B cell (primary cell): ENCODE results near the gene MAMLD1. TPM values are rescaled to one million over a fixed set of nuclear protein-coding genes. Genes with fewer than 3 reads are reported as not detected.

ENCODE experiments used
- ATAC-seq: fragments of 200-7000 bp; cut with Tn5 transposase; one replicate; pipeline ENCODE4 v1.10.0; 2021; ENCODE audit warnings: low read depth, mild to moderate bottlenecking, moderate number of reproducible peaks, moderate library complexity
- CTCF ChIA-PET: fragments of 350-600 bp; sonication (Branson Sonifier 250); formaldehyde crosslinking; loops from one replicate; lab custom pipeline; 2021; ENCODE audit warnings: antibody characterized with exemption, inconsistent platforms; lab: Charles Lee
- POLR2A ChIA-PET: fragments of 350-600 bp; sonication (Branson Sonifier 250); formaldehyde crosslinking; loops from one replicate; lab custom pipeline; 2021; ENCODE audit warnings: antibody characterized with exemption; lab: Charles Lee
- DNase-seq: peaks from one replicate; pipeline ENCODE4 v3.0.0; 2013
- H2AFZ ChIP-seq: 2 replicates; pipeline ENCODE4 v1.6.1; 2012; ENCODE audit warnings: mild to moderate bottlenecking, low read depth, low read length; ENCODE audit not compliant: insufficient read depth, poor library complexity, severe bottlenecking
- H3K27ac ChIP-seq, 2 donors: 1 replicate in 1 of 2; 2 replicates in 1 of 2; pipeline ENCODE4 v1.5.1; 2012 to 2013; ENCODE audit warnings: low read length in 2 of 2, mild to moderate bottlenecking in 2 of 2, moderate library complexity in 1 of 2
- H3K27me3 ChIP-seq, 4 experiments: fragments of 200-600 bp in 1 of 4; sonication (generic) in 1 of 4; replicated peaks in 1 of 4; 1 replicate in 2 of 4; 2 replicates in 2 of 4; pipeline versions ENCODE4 v1.6.1 to v1.7.0; 2013 to 2016; ENCODE audit warnings: low read length in 3 of 4, mild to moderate bottlenecking in 2 of 4, mixed read lengths in 1 of 4, moderate library complexity in 1 of 4; ENCODE audit not compliant: insufficient read depth in 4 of 4, control insufficient read depth in 3 of 4; ENCODE audit errors: control extremely low read depth in 1 of 4
- H3K36me3 ChIP-seq, 2 experiments: replicated peaks in 1 of 2; 1 replicate in 1 of 2; 2 replicates in 1 of 2; pipeline versions ENCODE4 v1.6.1 to v1.7.1; 2013; ENCODE audit warnings: low read length in 1 of 2; ENCODE audit not compliant: insufficient read depth in 2 of 2, control insufficient read depth in 1 of 2; ENCODE audit errors: control extremely low read depth in 1 of 2, extremely low read depth in 1 of 2
- H3K4me1 ChIP-seq, 2 donors: fragments of 200-600 bp in 1 of 2; sonication (generic) in 1 of 2; 1 replicate in 1 of 2; 2 replicates in 1 of 2; pipeline versions ENCODE4 v1.5.1 to v1.6.1; 2013 to 2017; ENCODE audit warnings: low read length in 2 of 2; ENCODE audit not compliant: control insufficient read depth in 2 of 2, insufficient read depth in 2 of 2
- H3K4me2 ChIP-seq: replicated peaks from 2 replicates; pipeline ENCODE3; 2012; ENCODE audit warnings: mild to moderate bottlenecking, low read depth, low read length; ENCODE audit not compliant: poor library complexity, severe bottlenecking
- H3K4me3 ChIP-seq, 5 experiments: fragments of 200-600 bp in 1 of 5; sonication (generic) in 1 of 5; 1 replicate in 3 of 5; 2 replicates in 2 of 5; pipeline versions ENCODE4 v1.5.1 to v1.7.0; 2011 to 2016; ENCODE audit warnings: low read length in 4 of 5, mild to moderate bottlenecking in 4 of 5, low read depth in 2 of 5, control low read depth in 1 of 5, moderate library complexity in 1 of 5; ENCODE audit not compliant: insufficient read depth in 1 of 5; ENCODE audit errors: control extremely low read depth in 1 of 5, extremely low read depth in 1 of 5
- H3K79me2 ChIP-seq: fragments of 200-600 bp; sonication (generic); one replicate; pipeline ENCODE4 v1.6.0; 2016; ENCODE audit warnings: low read length; ENCODE audit not compliant: control insufficient read depth, insufficient read depth
- H3K9ac ChIP-seq: fragments of 200-600 bp; sonication (generic); 2 replicates; pipeline ENCODE4 v1.6.1; 2017; ENCODE audit warnings: mild to moderate bottlenecking, low read length, moderate library complexity
- H3K9me3 ChIP-seq, 3 donors: one replicate each; pipeline versions ENCODE4 v1.6.1 to v1.7.1; 2013; ENCODE audit warnings: low read length in 2 of 3; ENCODE audit not compliant: control insufficient read depth in 2 of 3, insufficient read depth in 1 of 3; ENCODE audit errors: control extremely low read depth in 1 of 3
- H4K20me1 ChIP-seq: 2 replicates; pipeline ENCODE4 v1.6.0; 2012; ENCODE audit warnings: mild to moderate bottlenecking, low read length; ENCODE audit not compliant: insufficient read depth, control insufficient read depth, poor library complexity, severe bottlenecking
- H3K27ac Mint-ChIP-seq: one replicate; pipeline ENCODE4 v1.8.0; 2021; ENCODE audit warnings: mixed read lengths
- H3K27me3 Mint-ChIP-seq: one replicate; pipeline ENCODE4 v1.8.0; 2021; ENCODE audit warnings: mixed read lengths
- H3K4me1 Mint-ChIP-seq: one replicate; pipeline ENCODE4 v1.8.0; 2021; ENCODE audit warnings: mixed read lengths
- H3K4me3 Mint-ChIP-seq: one replicate; pipeline ENCODE4 v1.8.0; 2021; ENCODE audit warnings: mixed read lengths
- H3K9me3 Mint-ChIP-seq: one replicate; pipeline ENCODE4 v1.8.0; 2022; ENCODE audit warnings: mixed read lengths; ENCODE audit not compliant: insufficient read depth
- EZH2 ChIP-seq: IDR thresholded peaks from 2 replicates; pipeline ENCODE4 v1.6.1; 2012; ENCODE audit warnings: borderline replicate concordance, low read depth, mild to moderate bottlenecking, moderate library complexity, low read length; ENCODE audit not compliant: insufficient read depth, poor library complexity, severe bottlenecking
- WGBS: methylation state at CpG from one replicate; pipeline ENCODE4 v1.1.5; 2013; ENCODE audit warnings: missing lambda C conversion rate; ENCODE audit not compliant: insufficient coverage; 5-methylcytosine and 5-hydroxymethylcytosine counted together
- intact Hi-C: fragments of 100-400 bp; cut with micrococcal nuclease; formaldehyde crosslinking; loops from one replicate; pipeline ENCODE4 v1.10.0; 2022
- polyA plus RNA-seq: library from polyadenylated mRNA; depleted of rRNA; stranded (reverse); fragments of >200 nt; gene quantifications from 2 replicates; pipeline ENCODE4 v1.2.3, GENCODE V29; 2012
- total RNA-seq, 2 donors: library from RNA; stranded (reverse); fragments of 120-200 nt in 1 of 2; gene quantifications; 1 replicate in 1 of 2; 2 replicates in 1 of 2; pipeline versions ENCODE4 v1.2.3 to v1.2.4, GENCODE V29; 2013 to 2022
- TF ChIP-seq, protein P1 (sequence below): fragments of 200-600 bp; IDR thresholded peaks from one replicate; pipeline ENCODE4 v1.8.0; 2022; ENCODE audit warnings: antibody characterized with exemption, mild to moderate bottlenecking

The MAMLD1 gene
- total and polyA plus RNA-seq, 2 donors (not counting 1 experiment from before 2014, with no cell fraction given), result 1.4 to 1.9 TPM

DNA sequence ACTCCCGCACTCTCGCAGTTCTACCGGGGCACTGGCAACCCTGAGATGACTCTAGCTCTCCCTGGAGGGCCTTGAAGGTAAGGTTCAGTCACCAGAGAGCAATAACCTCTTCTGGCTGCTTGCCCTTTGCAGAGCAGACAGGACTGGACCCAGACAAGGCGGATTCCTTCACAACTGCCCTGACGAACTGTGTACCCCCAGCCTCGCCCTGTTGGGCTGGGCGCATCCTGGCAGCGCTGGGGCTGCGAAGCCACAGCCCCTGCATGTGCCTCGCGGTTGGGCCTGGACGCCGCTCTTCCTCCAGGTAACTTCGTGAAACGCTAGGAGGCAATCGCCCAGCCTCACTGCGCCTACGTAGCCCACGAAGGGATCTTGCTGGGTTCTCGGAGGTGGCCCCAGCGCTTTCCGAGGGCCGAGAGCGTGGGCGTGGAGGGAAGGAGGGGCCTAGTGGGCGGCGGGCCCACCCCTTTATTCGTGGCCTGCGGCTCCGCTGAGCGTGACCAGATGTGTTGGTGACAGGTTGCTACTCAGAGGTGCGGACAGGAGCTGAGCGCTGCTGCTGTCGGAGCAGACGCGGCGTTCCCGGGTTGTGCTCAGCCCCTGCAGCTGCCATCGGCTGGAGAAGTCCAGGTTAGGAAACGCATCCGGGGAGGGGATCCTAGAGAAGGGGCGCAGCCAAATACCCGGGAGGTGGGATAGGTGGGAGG, 1.9 kb upstream of the MAMLD1 start:
- intact Hi-C loops, result loop anchor here (5.0 to 10.0 kb wide), 5 partner anchors 116 to 1034 kb away; partner anchors contain the start of genes CD99L2 and VMA21
- H3K27me3 ChIP-seq, result peaks cover 0 to 9% (median 5%) of the 10 kb centered on the region in 4 experiments
- no peak overlapping the region for H3K27ac ChIP-seq
- peak overlapping the region; percentile 94 for H3K4me2 ChIP-seq
- no peaks in the 10 kb centered on the region for H4K20me1 ChIP-seq
- peak; percentile 49 for DNase-seq
- Mint-ChIP-seq H3K27me3 (peaks cover 20% of the 10 kb centered on the region), H3K27ac (peak overlapping the region; percentile 63), H3K9me3 (no peaks in the 10 kb centered on the region), H3K4me3 (peak overlapping the region; percentile 89), H3K4me1 (peaks cover 26% of the 10 kb centered on the region)
- H3K9ac ChIP-seq, result peak overlapping the region; percentile 64
- H3K4me3 ChIP-seq, result peak overlapping the region in 4 of 5 experiments; percentile 45 to 67 (median 58)
- TF ChIP-seq, protein P1, sequence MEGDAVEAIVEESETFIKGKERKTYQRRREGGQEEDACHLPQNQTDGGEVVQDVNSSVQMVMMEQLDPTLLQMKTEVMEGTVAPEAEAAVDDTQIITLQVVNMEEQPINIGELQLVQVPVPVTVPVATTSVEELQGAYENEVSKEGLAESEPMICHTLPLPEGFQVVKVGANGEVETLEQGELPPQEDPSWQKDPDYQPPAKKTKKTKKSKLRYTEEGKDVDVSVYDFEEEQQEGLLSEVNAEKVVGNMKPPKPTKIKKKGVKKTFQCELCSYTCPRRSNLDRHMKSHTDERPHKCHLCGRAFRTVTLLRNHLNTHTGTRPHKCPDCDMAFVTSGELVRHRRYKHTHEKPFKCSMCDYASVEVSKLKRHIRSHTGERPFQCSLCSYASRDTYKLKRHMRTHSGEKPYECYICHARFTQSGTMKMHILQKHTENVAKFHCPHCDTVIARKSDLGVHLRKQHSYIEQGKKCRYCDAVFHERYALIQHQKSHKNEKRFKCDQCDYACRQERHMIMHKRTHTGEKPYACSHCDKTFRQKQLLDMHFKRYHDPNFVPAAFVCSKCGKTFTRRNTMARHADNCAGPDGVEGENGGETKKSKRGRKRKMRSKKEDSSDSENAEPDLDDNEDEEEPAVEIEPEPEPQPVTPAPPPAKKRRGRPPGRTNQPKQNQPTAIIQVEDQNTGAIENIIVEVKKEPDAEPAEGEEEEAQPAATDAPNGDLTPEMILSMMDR, result no peak
- no peak for TF ChIP-seq EZH2
- H3K79me2 ChIP-seq, result no peaks in the 10 kb centered on the region
- 4% methylated on average over 27 of the region's 43 CpGs for WGBS
- H3K4me1 ChIP-seq, result peaks cover 13 to 37% of the 10 kb centered on the region in 2 donors
- peak overlapping the region; percentile 52 for H2AFZ ChIP-seq
- H3K36me3 ChIP-seq, result no peaks in the 10 kb centered on the region
- ChIA-PET CTCF (no interaction called here), POLR2A (no interaction called here)
- H3K9me3 ChIP-seq, result no peaks in the 10 kb centered on the region
- ATAC-seq, result peak; percentile 10

DNA sequence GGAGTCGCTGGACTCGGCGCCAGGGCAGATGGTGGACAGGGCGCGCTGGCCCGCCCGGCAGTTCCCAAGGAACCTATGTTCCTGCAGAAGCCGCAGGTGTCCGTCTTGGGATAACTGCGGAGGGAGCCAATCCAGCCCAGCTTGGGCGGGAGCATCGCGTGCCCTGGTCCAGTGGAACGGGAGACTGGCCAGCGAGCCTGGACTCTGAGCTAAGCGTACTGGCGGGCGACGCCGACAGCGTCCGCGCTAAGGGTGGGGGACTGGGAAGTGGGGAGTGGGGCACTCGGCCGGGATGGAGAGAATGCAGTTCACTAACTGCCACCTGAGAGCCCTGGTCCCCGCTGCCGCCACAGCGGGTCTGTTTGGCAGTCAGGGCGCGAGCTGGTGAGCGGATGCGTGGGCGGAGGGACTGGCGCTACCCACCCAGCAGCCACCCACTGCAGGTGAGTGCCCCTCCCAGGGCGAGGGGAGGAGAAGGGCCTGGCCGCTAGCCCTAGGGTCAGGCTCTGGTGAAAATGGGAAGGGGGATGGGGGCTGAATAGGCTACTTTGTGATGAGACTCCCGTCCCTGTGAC, 1.3 kb upstream of the MAMLD1 start:
- H3K27me3 ChIP-seq, result peaks cover 0 to 9% (median 5%) of the 10 kb centered on the region in 4 experiments
- H3K4me1 ChIP-seq, result peaks cover 17 to 43% of the 10 kb centered on the region in 2 donors
- no peaks in the 10 kb centered on the region for H4K20me1 ChIP-seq
- Mint-ChIP-seq H3K27ac (no peak overlapping the region), H3K4me3 (peak overlapping the region; percentile 89), H3K27me3 (peaks cover 20% of the 10 kb centered on the region), H3K9me3 (no peaks in the 10 kb centered on the region), H3K4me1 (peaks cover 33% of the 10 kb centered on the region)
- peak overlapping the region; percentile 74 for H2AFZ ChIP-seq
- WGBS, result 5% methylated on average over 17 of the region's 37 CpGs
- CTCF ChIA-PET, result interaction anchor here (1.1 kb wide), 1 partner anchor 225 kb away, joined by 3 read pairs; no protein-coding TSS in a partner anchor
- H3K27ac ChIP-seq, result no peak overlapping the region
- peak overlapping the region in 4 of 5 experiments; percentile 45 to 67 (median 58) for H3K4me3 ChIP-seq
- H3K9me3 ChIP-seq, result no peaks in the 10 kb centered on the region
- intact Hi-C loops, result loop anchor here (5.0 to 10.0 kb wide), 5 partner anchors 115 to 1033 kb away; partner anchors contain the start of genes CD99L2 and VMA21
- ATAC-seq (no peak), DNase-seq (peak; percentile 49)
- POLR2A ChIA-PET, result no interaction called here
- H3K9ac ChIP-seq, result peak overlapping the region; percentile 64
- peak overlapping the region; percentile 94 for H3K4me2 ChIP-seq
- no peaks in the 10 kb centered on the region for H3K79me2 ChIP-seq
- no peaks in the 10 kb centered on the region for H3K36me3 ChIP-seq
- TF ChIP-seq, protein P1, result no peak
- peak; percentile 2 for TF ChIP-seq EZH2
